K562 (cell line): Measurements from ENCODE around the gene PIK3R6.

ENCODE experiments used
- COPS2 ChIP-seq: fragments of 450-650 bp; conservative IDR thresholded peaks from 2 replicates; pipeline ENCODE4 v1.6.1; 2016; ENCODE audit warnings: mild to moderate bottlenecking, moderate library complexity
- ZFP36 ChIP-seq: fragments of 150-350 bp; IDR thresholded peaks from 2 replicates; pipeline ENCODE4 v1.6.1; 2018; ENCODE audit warnings: low read length, low read depth; ENCODE audit not compliant: partially characterized antibody

GRCh38 chr17:8799570-8800212 lies 67.8 kb downstream of the PIK3R6 start:
- TF ChIP-seq ZFP36 (no peak), COPS2 (no peak)
